Psoas muscle (tissue), 8 donors: ENCODE measurements around the gene PLXNA4. TPM values are rescaled to one million over a fixed set of nuclear protein-coding genes. Genes with fewer than 3 reads are reported as not detected.
A peak's percentile ranks its signal among the peaks of the same experiment; 100 is the strongest.
"Not testable (repeated sequence)": the region's sequence is repeated elsewhere in the genome, so short reads cannot be mapped to it uniquely, and the experiment has no call there.

Experiments used
- ATAC-seq, 4 donors: fragments of 200-7000 bp; cut with Tn5 transposase; one replicate each; pipeline ENCODE4 v1.9.1; 2020; ENCODE audit warnings: moderate library complexity in 3 of 4, mild to moderate bottlenecking in 2 of 4
- DNase-seq, 2 donors: peaks; one replicate each; pipeline ENCODE4 v3.0.0-alpha.2; 2020
- H3K27ac ChIP-seq: fragments of 200-600 bp; one replicate; pipeline ENCODE4 v1.8.0; 2022
- H3K27me3 ChIP-seq, 3 donors: fragments of 200-600 bp in 1 of 3; one replicate each; pipeline versions ENCODE4 v1.6.1 to v1.8.0; 2013 to 2022; ENCODE audit warnings: low read length in 2 of 3, mild to moderate bottlenecking in 2 of 3, moderate library complexity in 1 of 3; ENCODE audit not compliant: insufficient read depth in 3 of 3
- H3K36me3 ChIP-seq, 2 donors: fragments of 200-600 bp in 1 of 2; one replicate each; pipeline versions ENCODE4 v1.6.1 to v1.8.0; 2013 to 2022; ENCODE audit warnings: low read depth in 1 of 2, mild to moderate bottlenecking in 1 of 2, moderate library complexity in 1 of 2; ENCODE audit not compliant: insufficient read depth in 1 of 2
- H3K4me1 ChIP-seq: fragments of 200-600 bp; one replicate; pipeline ENCODE4 v1.8.0; 2022
- H3K4me3 ChIP-seq: fragments of 200-600 bp; one replicate; pipeline ENCODE4 v1.8.0; 2022; ENCODE audit warnings: mild to moderate bottlenecking
- H3K9me3 ChIP-seq: fragments of 200-600 bp; one replicate; pipeline ENCODE4 v1.8.0; 2022
- CTCF ChIP-seq: fragments of 200-600 bp; IDR thresholded peaks from one replicate; pipeline ENCODE4 v1.8.0; 2022; ENCODE audit warnings: antibody characterized with exemption
- WGBS, 3 donors: extraction: QIAGEN DNeasy Blood & Tissue Kit; methylation state at CpG; one replicate each; pipeline versions ENCODE4 v1.1.6 to v1.1.7; 2013; 5-methylcytosine and 5-hydroxymethylcytosine counted together
- intact Hi-C, 2 donors: fragments of 100-400 bp; cut with DNase I; formaldehyde crosslinking; loops; one replicate each; pipeline versions ENCODE4 v1.11.0 to v1.14.2; 2022
- polyA plus RNA-seq, 3 donors: library from polyadenylated mRNA; stranded (reverse); fragments of 200-250 nt; gene quantifications; one replicate each; pipeline ENCODE4 v1.2.3, GENCODE V29; 2013
- total RNA-seq, 4 donors: library from RNA; stranded (reverse); fragmentation: NEBNext Ultra II Directional in 2 of 4; extraction: Animal tissue kit (Norgen Biotek cat#: 25700) in 2 of 4; gene quantifications; one replicate each; pipeline versions ENCODE4 v1.2.1 to v1.2.4, GENCODE V29; 2021 to 2023
- donor health status: healthy with polysubstance abuse.
- donor health status: DM: no; HTN: no; CAD: no; lungs with moderate emphysema.
- donor health status: Bipolar disorder and iron deficiency.
- donor health status: healthy.
- donor health status: DM: yes; HTN: yes; CAD: no.
- donor health status: DM: no; HTN: no; CAD: no.
- donor health status: DM: no; HTN: no; CAD: no.
- donor health status: DM: yes; HTN: yes; CAD: no.

Gene PLXNA4
- total and polyA plus RNA-seq, 7 donors: 0.15 to 2.5 (median 0.88) TPM

- peak; percentile 58 to 72 for DNase-seq
- 30 to 43% (median 32%) methylated on average over 9 of the region's 9 CpGs for WGBS, 3 donors
- peak in 3 of 4 donors; percentile 24 to 76 (median 53) for ATAC-seq
- Histone ChIP-seq H3K4me1 (no peaks in the 10 kb centered on the region), H3K9me3 (no peaks in the 10 kb centered on the region), H3K27me3 (no peaks in the 10 kb centered on the region), H3K27ac (no peak overlapping the region), H3K36me3 (no peaks in the 10 kb centered on the region), H3K4me3 (no peak overlapping the region)
- intact Hi-C loops: loop anchor here in 1 of 2 donors (10.0 kb wide), 1 partner anchor 181 kb away; the partner anchor contains the start of gene PLXNA4
- no peak for TF ChIP-seq CTCF
Observed at GRCh38 chr7:132393789-132394261, 182.4 kb downstream of the PLXNA4 start.

GRCh38 chr7:132392713-132393112 lies 183.6 kb downstream of the PLXNA4 start:
- Histone ChIP-seq H3K27me3 (no peaks in the 10 kb centered on the region), H3K9me3 (no peaks in the 10 kb centered on the region), H3K36me3 (no peaks in the 10 kb centered on the region), H3K4me1 (no peaks in the 10 kb centered on the region), H3K27ac (no peak overlapping the region), H3K4me3 (no peak overlapping the region)
- DNase-seq: no peak
- WGBS, 3 donors: 96 to 97% (median 96%) methylated on average over 8 of the region's 8 CpGs
- TF ChIP-seq CTCF: no peak
- ATAC-seq: no peak
- intact Hi-C loops: loop anchor here in 1 of 2 donors (10.0 kb wide), 1 partner anchor 182 kb away; the partner anchor contains the start of gene PLXNA4

- ATAC-seq: no peak
- DNase-seq: no peak
- Histone ChIP-seq H3K4me3 (no peak overlapping the region), H3K27me3 (no peaks in the 10 kb centered on the region), H3K9me3 (no peaks in the 10 kb centered on the region), H3K27ac (no peak overlapping the region), H3K4me1 (peaks cover 7% of the 10 kb centered on the region), H3K36me3 (no peaks in the 10 kb centered on the region)
- 78 to 89% (median 81%) methylated on average over 3 of the region's 3 CpGs for WGBS, 3 donors
- intact Hi-C loops: loop anchor here in 1 of 2 donors (10.0 kb wide), 1 partner anchor 184 kb away; the partner anchor contains the start of gene PLXNA4
- no peak for TF ChIP-seq CTCF
Observed at GRCh38 chr7:132390705-132391104, 185.6 kb downstream of the PLXNA4 start.

GRCh38 chr7:132390049-132390448 lies 186.2 kb downstream of the PLXNA4 start:
- not testable (repeated sequence) for H3K4me1 ChIP-seq

GRCh38 chr7:132388688-132389087 lies 187.6 kb downstream of the PLXNA4 start:
- no peak for ATAC-seq
- no peak for TF ChIP-seq CTCF

More at GRCh38 chr7:132390049-132390448, 186.2 kb downstream of the PLXNA4 start:
- H3K27me3 ChIP-seq, H3K27ac ChIP-seq, DNase-seq, H3K9me3 ChIP-seq, H3K36me3 ChIP-seq, H3K4me3 ChIP-seq, ATAC-seq: not testable (repeated sequence)
- whole genome bisulfite sequencing, 3 donors: 94 to 99% (median 96%) methylated on average over 4 of the region's 4 CpGs
- intact Hi-C loops: loop anchor here in 1 of 2 donors (10.0 kb wide), 1 partner anchor 185 kb away; the partner anchor contains the start of gene PLXNA4

More at GRCh38 chr7:132388688-132389087, 187.6 kb downstream of the PLXNA4 start:
- WGBS, 3 donors: 95 to 100% (median 100%) methylated on average over 1 of the region's 1 CpG
- intact Hi-C loops: no loop called here
- no peak for DNase-seq
- H3K36me3 ChIP-seq: no peaks in the 10 kb centered on the region
- H3K9me3 ChIP-seq: no peaks in the 10 kb centered on the region
- H3K27ac ChIP-seq: no peak overlapping the region
- peaks cover 7% of the 10 kb centered on the region for H3K4me1 ChIP-seq
- H3K27me3 ChIP-seq: no peaks in the 10 kb centered on the region
- no peak overlapping the region for H3K4me3 ChIP-seq
